K562 (cell line): ENCODE measurements around the gene SARS1. TPM values are rescaled to one million over a fixed set of nuclear protein-coding genes. Genes with fewer than 3 reads are reported as not detected.

Experiments
- ATAC-seq: fragments of 200-7000 bp; cut with Tn5 transposase; 3 replicates; pipeline ENCODE4 v1.9.1; 2020; ENCODE audit warnings: moderate library complexity
- BruUV-seq: library from RNA; stranded (reverse); fragments of 400-500 nt; replicated peaks from 2 replicates; lab custom pipeline; 2021; lab: Mats Ljungman, UMichigan
- CTCF ChIA-PET: fragments of 300-600 bp; formaldehyde crosslinking; extraction: SDS; loops from one replicate; lab custom pipeline; 2021; ENCODE audit warnings: low intra/inter-chr PET ratio; lab: Yijun Ruan, JAX
- POLR2A ChIA-PET: fragments of 300-600, 350-650 bp; sonication (Branson Sonifier 250); formaldehyde crosslinking; extraction: SDS; loops from one replicate; lab custom pipeline; 2021; ENCODE audit warnings: antibody characterized with exemption, inconsistent platforms; lab: Yijun Ruan, JAX
- DNase-seq, 4 experiments: peaks; one replicate each; pipeline versions ENCODE4 v3.0.0 to v3.0.0-alpha.2; 2011 to 2018; ENCODE audit warnings: low spot score in 3 of 4, mixed read lengths in 3 of 4; ENCODE audit errors: extremely low read depth in 1 of 4
- FAIRE-seq: peaks from 2 replicates; lab custom pipeline; 2011; peaks lifted over from hg19 to GRCh38; lab: Jason Lieb, UNC
- H2AFZ ChIP-seq: 2 replicates; pipeline ENCODE4 v1.6.0; 2011; ENCODE audit warnings: low read depth, low read length, control low read depth, inconsistent platforms
- H3K27ac ChIP-seq: fragments of 200-600 bp; 3 replicates; pipeline ENCODE4 v1.8.0; 2011; ENCODE audit warnings: low read depth, mild to moderate bottlenecking, control low read depth, inconsistent platforms, low read length, moderate library complexity, mixed read lengths; ENCODE audit errors: extremely low read depth
- H3K27me3 ChIP-seq, 2 experiments: fragments of 300-600 bp in 1 of 2; 2 replicates in 1 of 2; 3 replicates in 1 of 2; pipeline versions ENCODE4 v1.6.0 to v1.8.0; 2011; ENCODE audit warnings: inconsistent platforms in 2 of 2, low read length in 2 of 2, mild to moderate bottlenecking in 1 of 2, mixed read lengths in 1 of 2, moderate library complexity in 1 of 2; ENCODE audit not compliant: control insufficient read depth in 2 of 2, insufficient read depth in 2 of 2
- H3K36me3 ChIP-seq: fragments of 300-600 bp; 3 replicates; pipeline ENCODE4 v1.8.0; 2011; ENCODE audit warnings: mild to moderate bottlenecking, low read length, inconsistent platforms; ENCODE audit not compliant: control insufficient read depth, insufficient read depth
- H3K4me1 ChIP-seq, 2 experiments: fragments of 200-600 bp in 1 of 2; replicated peaks in 1 of 2; 2 replicates in 1 of 2; 3 replicates in 1 of 2; pipeline versions ENCODE4 v1.5.1 to v1.8.0; 2011; ENCODE audit warnings: inconsistent platforms in 2 of 2, low read length in 2 of 2, mild to moderate bottlenecking in 1 of 2, mixed read lengths in 1 of 2, moderate library complexity in 1 of 2; ENCODE audit not compliant: control insufficient read depth in 2 of 2, insufficient read depth in 2 of 2
- H3K4me2 ChIP-seq: 2 replicates; pipeline ENCODE4 v1.6.1; 2011; ENCODE audit warnings: low read length, control low read depth, inconsistent platforms, mixed read lengths; ENCODE audit not compliant: insufficient read depth
- H3K4me3 ChIP-seq: fragments of 200-600 bp; sonication (generic), shearing (Covaris generic); 2 replicates; pipeline ENCODE4 v1.5.1; 2016; ENCODE audit warnings: control low read depth, inconsistent platforms
- H3K79me2 ChIP-seq: fragments of 200-600 bp; 3 replicates; pipeline ENCODE4 v1.8.0; 2011; ENCODE audit warnings: low read length, inconsistent platforms; ENCODE audit not compliant: control insufficient read depth, insufficient read depth
- H3K9ac ChIP-seq, 2 experiments: 2 replicates each; pipeline versions ENCODE4 v1.6.0 to v1.6.1; 2011; ENCODE audit warnings: low read depth in 2 of 2, low read length in 2 of 2, control low read depth in 1 of 2, inconsistent platforms in 1 of 2, mild to moderate bottlenecking in 1 of 2, mixed read lengths in 1 of 2; ENCODE audit not compliant: insufficient read depth in 1 of 2
- H3K9me1 ChIP-seq: one replicate; pipeline ENCODE4 v1.6.0; 2011; ENCODE audit warnings: inconsistent platforms, mild to moderate bottlenecking, low read length, moderate library complexity; ENCODE audit not compliant: control insufficient read depth, insufficient read depth
- H3K9me3 ChIP-seq: replicated peaks from 2 replicates; pipeline ENCODE4 v1.5.1; 2011; ENCODE audit warnings: low read depth, low read length, inconsistent platforms; ENCODE audit not compliant: control insufficient read depth, insufficient read depth
- H4K20me1 ChIP-seq: replicated peaks from 2 replicates; pipeline ENCODE4 v1.6.1; 2011; ENCODE audit warnings: low read length, inconsistent platforms, mixed read lengths; ENCODE audit not compliant: control insufficient read depth, insufficient read depth
- CBFA2T2 ChIP-seq: fragments of 450-650 bp; conservative IDR thresholded peaks from 2 replicates; pipeline ENCODE4 v1.6.1; 2017; ENCODE audit warnings: mild to moderate bottlenecking
- CBFA2T3 ChIP-seq: fragments of 450-650 bp; IDR thresholded peaks from 2 replicates; pipeline ENCODE4 v1.6.1; 2017
- CSDE1 ChIP-seq, 2 experiments: fragments of 450-650 bp; IDR thresholded peaks; 2 replicates each; pipeline ENCODE4 v1.6.1; 2016; ENCODE audit warnings: mild to moderate bottlenecking in 1 of 2
- FOXA3 ChIP-seq, 2 experiments: fragments of 450-650 bp in 1 of 2; sonication (generic) in 1 of 2; formaldehyde crosslinking; IDR thresholded peaks in 1 of 2; conservative IDR thresholded peaks in 1 of 2; 2 replicates each; pipeline versions ENCODE4 v1.4.0 to v1.8.0; 2020 to 2022; ENCODE audit warnings: mild to moderate bottlenecking in 2 of 2, missing genetic modification reagents in 1 of 2
- HDGF ChIP-seq: fragments of 450-650 bp; IDR thresholded peaks from 2 replicates; pipeline ENCODE4 v1.6.1; 2016
- PHF21A ChIP-seq: fragments of 450-650 bp; IDR thresholded peaks from 2 replicates; pipeline ENCODE4 v1.6.1; 2017; ENCODE audit warnings: low read depth, borderline replicate concordance
- RB1 ChIP-seq: fragments of 450-650 bp; IDR thresholded peaks from 2 replicates; pipeline ENCODE4 v1.6.1; 2017; ENCODE audit warnings: low read depth, mild to moderate bottlenecking
- SMAD4 ChIP-seq: fragments of 250-450 bp; sonication (Bioruptor Pico); conservative IDR thresholded peaks from 2 replicates; pipeline ENCODE4 v1.8.0; 2021; ENCODE audit warnings: inconsistent platforms, mild to moderate bottlenecking, moderate library complexity
- XRCC5 ChIP-seq: fragments of 200-400 bp; formaldehyde crosslinking; IDR thresholded peaks from 2 replicates; pipeline ENCODE4 v1.6.1; 2017; ENCODE audit warnings: low read depth, mild to moderate bottlenecking, low read length
- ZBTB7A ChIP-seq: IDR thresholded peaks from 2 replicates; pipeline ENCODE4 v1.6.1; 2011; ENCODE audit warnings: low read depth, mild to moderate bottlenecking, low read length, moderate library complexity, borderline replicate concordance; ENCODE audit not compliant: control insufficient read depth
- WGBS: fragments of 100-300 bp; shearing (Covaris generic); methylation state at CpG from one replicate; pipeline ENCODE4 v1.1.6; 2016; ENCODE audit warnings: low coverage, mixed read lengths; ENCODE audit not compliant: insufficient coverage; ENCODE audit errors: missing lambda C conversion rate; 5-methylcytosine and 5-hydroxymethylcytosine counted together
- in situ Hi-C: fragments of 300-500 bp; cut with MboI; formaldehyde crosslinking; loops from 4 replicates; pipeline ENCODE4 v1.15.0; 2018; ENCODE audit warnings: inconsistent platforms, mixed read lengths
- intact Hi-C: fragments of 100-400 bp; cut with micrococcal nuclease; formaldehyde crosslinking; loops from 2 replicates; pipeline ENCODE4 v1.14.2; 2022
- polyA plus RNA-seq, 8 experiments: library from polyadenylated mRNA; depleted of rRNA in 4 of 8; stranded (reverse) in 5 of 8; unstranded in 3 of 8; fragments of >200 nt; fragmentation: Nextera tagmentation in 2 of 8; fragmentation: Illumina TruSeq in 1 of 8; extraction: Ambion mirVana in 2 of 8; extraction: Trizol in 1 of 8; gene quantifications; 2 replicates each; pipeline versions ENCODE4 v1.2.1 to v1.2.3, GENCODE V29; 2011 to 2014; ENCODE audit warnings: inconsistent platforms in 1 of 8, missing spikeins in 1 of 8
- total RNA-seq, 7 experiments: library from RNA; depleted of rRNA in 6 of 7; stranded (reverse); fragments of >200 nt in 6 of 7; fragmentation: Illumina TruSeq in 2 of 7; extraction: Trizol in 2 of 7; gene quantifications; 2 replicates each; pipeline versions ENCODE4 v1.2.1 to v1.2.3, GENCODE V29; 2011 to 2021; ENCODE audit warnings: low replicate concordance in 1 of 7
- TF ChIP-seq, protein P1 (sequence below), 2 experiments: fragments of 250-450 bp in 1 of 2; fragments of 450-650 bp in 1 of 2; sonication (Bioruptor Pico) in 1 of 2; IDR thresholded peaks; 2 replicates each; pipeline versions ENCODE4 v1.6.1 to v1.8.0; 2016 to 2021; ENCODE audit warnings: mild to moderate bottlenecking in 2 of 2, moderate library complexity in 2 of 2, missing compliant biosample characterization in 1 of 2, missing genetic modification characterization in 1 of 2
- TF ChIP-seq, protein P2 (sequence below): sonication (generic); formaldehyde crosslinking; IDR thresholded peaks from 2 replicates; pipeline ENCODE4 v1.8.0; 2022; ENCODE audit warnings: missing genetic modification reagents, mild to moderate bottlenecking, moderate library complexity, borderline replicate concordance
- TF ChIP-seq, protein P3 (sequence below): IDR thresholded peaks from 2 replicates; pipeline ENCODE4 v1.6.1; 2014; ENCODE audit warnings: antibody characterized with exemption
- TF ChIP-seq, protein P4 (sequence below): sonication (generic); formaldehyde crosslinking; IDR thresholded peaks from 2 replicates; pipeline ENCODE4 v1.8.1; 2023; ENCODE audit warnings: mild to moderate bottlenecking, missing genetic modification reagents

Gene SARS1
- total and polyA plus RNA-seq, 9 of the 15 experiments (the other 6 are each of a cell fraction or from before 2014, with no cell fraction given), result 221 to 623 (median 254) TPM

DNA sequence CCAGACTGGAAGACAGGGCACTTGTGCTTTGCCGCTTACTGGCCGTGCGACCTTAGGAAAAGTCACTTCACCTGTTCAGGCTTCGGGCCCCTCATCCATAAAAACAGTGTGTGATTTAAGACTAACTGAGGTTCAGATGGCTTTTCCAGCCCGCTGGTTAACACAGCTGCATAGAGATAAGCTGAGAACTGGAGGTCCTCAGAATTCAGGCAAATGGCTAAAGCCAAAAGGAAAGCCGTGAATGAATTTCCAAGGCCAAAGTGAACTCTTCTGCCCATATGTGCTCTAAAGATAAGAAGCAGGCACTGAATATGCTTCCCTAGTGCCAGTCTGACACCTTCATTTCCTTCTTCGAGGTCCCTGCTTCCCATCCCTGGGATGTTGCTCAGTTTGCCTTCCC, 23.5 kb upstream of the SARS1 start (continued):
- no peak for TF ChIP-seq RB1
- TF ChIP-seq CBFA2T3, result peak; percentile 71
- TF ChIP-seq FOXA3 (CRISPR knock-in tag; conservative IDR thresholded peaks at IDR 0.05 in 1 of 2, IDR thresholded peaks at IDR 0.05 in 1 of 2), result no peak
- peak; percentile 52 for TF ChIP-seq CBFA2T2
- TF ChIP-seq SMAD4 (CRISPR knock-in tag), result 0 out of 2 replicates have a peak, but pooled peaks have one; percentile 20
- TF ChIP-seq, protein P1, sequence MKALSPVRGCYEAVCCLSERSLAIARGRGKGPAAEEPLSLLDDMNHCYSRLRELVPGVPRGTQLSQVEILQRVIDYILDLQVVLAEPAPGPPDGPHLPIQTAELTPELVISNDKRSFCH (CRISPR knock-in tag; IDR thresholded peaks at IDR 0.05), result no peak
- TF ChIP-seq, protein P1 (tag; IDR thresholded peaks at IDR 0.05), result no peak

DNA sequence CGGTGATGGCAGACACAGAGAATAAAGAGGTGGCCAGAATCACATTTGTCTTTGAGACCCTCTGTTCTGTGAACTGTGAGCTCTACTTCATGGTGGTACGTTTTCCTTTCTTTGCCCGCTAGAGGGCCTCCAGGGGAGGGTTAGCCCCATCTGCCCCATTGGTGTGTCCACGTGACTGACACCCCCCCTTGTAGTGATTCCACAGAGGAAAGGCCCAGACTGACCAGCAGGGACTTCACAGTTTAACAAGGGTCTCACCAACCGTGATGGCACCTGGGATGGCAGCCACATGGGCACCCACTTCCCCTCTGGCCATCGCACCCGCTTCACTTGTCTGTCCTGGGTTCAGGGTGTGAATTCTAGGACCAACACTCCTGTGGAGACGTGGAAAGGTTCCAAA, 22.3 kb upstream of the SARS1 start:
- POLR2A ChIA-PET, result interaction anchor here (0.6 to 1.7 kb wide), 9 partner anchors 8 to 411 kb away, joined by 3 to 10 read pairs (median 4); no protein-coding TSS in a partner anchor
- H2AFZ ChIP-seq, result peak overlapping the region; percentile 58
- H3K4me2 ChIP-seq, result peak overlapping the region; percentile 2; the same call in 1 of the 2 replicates
- no peak overlapping the region for H3K9ac ChIP-seq
- H3K4me3 ChIP-seq, result no peak overlapping the region
- H3K9me3 ChIP-seq, result no peaks in the 10 kb centered on the region
- intact Hi-C loops, result loop anchor here (5.0 kb wide), 2 partner anchors 59 to 364 kb away; no protein-coding TSS in a partner anchor
- FAIRE-seq (peak; percentile 81), DNase-seq (peak; percentile 82 to 88 (median 85)), ATAC-seq (peak; percentile 88)
- no peaks in the 10 kb centered on the region for H3K36me3 ChIP-seq
- BruUV-seq, result no TSS peak
- no peaks in the 10 kb centered on the region for H3K27me3 ChIP-seq
- 46% methylated on average over 8 of the region's 8 CpGs for WGBS
- peaks cover 22 to 44% of the 10 kb centered on the region in 2 experiments; a peak in 4 of 5 replicates for H3K4me1 ChIP-seq
- no peaks in the 10 kb centered on the region for H4K20me1 ChIP-seq
- in situ Hi-C loops, result no loop called here
- H3K9me1 ChIP-seq, result peaks cover 4% of the 10 kb centered on the region
- no peak overlapping the region for H3K27ac ChIP-seq
- no peaks in the 10 kb centered on the region for H3K79me2 ChIP-seq
- CTCF ChIA-PET, result interaction anchor here (1.1 kb wide), 1 partner anchor 79 kb away, joined by 3 read pairs; a partner anchor contains a TSS
- TF ChIP-seq, protein P2, sequence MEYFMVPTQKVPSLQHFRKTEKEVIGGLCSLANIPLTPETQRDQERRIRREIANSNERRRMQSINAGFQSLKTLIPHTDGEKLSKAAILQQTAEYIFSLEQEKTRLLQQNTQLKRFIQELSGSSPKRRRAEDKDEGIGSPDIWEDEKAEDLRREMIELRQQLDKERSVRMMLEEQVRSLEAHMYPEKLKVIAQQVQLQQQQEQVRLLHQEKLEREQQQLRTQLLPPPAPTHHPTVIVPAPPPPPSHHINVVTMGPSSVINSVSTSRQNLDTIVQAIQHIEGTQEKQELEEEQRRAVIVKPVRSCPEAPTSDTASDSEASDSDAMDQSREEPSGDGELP, result 0 out of 2 replicates have a peak, but pooled peaks have one; percentile 44
- TF ChIP-seq HDGF (no peak), XRCC5 (0 out of 2 replicates have a peak, but pooled peaks have one; percentile 29), CSDE1 (IDR thresholded peaks at IDR 0.05) (0 out of 4 replicates have a peak, but pooled peaks of 1 of the 2 experiments have one; percentile 19), PHF21A (0 out of 2 replicates have a peak, but pooled peaks have one; percentile 35), ZBTB7A (peak; percentile 54; the same call in 1 of the 2 replicates)
- TF ChIP-seq, protein P3, sequence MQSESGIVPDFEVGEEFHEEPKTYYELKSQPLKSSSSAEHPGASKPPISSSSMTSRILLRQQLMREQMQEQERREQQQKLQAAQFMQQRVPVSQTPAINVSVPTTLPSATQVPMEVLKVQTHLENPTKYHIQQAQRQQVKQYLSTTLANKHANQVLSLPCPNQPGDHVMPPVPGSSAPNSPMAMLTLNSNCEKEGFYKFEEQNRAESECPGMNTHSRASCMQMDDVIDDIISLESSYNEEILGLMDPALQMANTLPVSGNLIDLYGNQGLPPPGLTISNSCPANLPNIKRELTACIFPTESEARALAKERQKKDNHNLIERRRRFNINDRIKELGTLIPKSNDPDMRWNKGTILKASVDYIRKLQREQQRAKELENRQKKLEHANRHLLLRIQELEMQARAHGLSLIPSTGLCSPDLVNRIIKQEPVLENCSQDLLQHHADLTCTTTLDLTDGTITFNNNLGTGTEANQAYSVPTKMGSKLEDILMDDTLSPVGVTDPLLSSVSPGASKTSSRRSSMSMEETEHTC, result peak; percentile 74
- TF ChIP-seq, protein P4, sequence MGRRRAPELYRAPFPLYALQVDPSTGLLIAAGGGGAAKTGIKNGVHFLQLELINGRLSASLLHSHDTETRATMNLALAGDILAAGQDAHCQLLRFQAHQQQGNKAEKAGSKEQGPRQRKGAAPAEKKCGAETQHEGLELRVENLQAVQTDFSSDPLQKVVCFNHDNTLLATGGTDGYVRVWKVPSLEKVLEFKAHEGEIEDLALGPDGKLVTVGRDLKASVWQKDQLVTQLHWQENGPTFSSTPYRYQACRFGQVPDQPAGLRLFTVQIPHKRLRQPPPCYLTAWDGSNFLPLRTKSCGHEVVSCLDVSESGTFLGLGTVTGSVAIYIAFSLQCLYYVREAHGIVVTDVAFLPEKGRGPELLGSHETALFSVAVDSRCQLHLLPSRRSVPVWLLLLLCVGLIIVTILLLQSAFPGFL (CRISPR knock-in tag), result no peak
